WTC11 (cell line): ENCODE measurements around the gene STAT6. TPM values are rescaled to one million over a fixed set of nuclear protein-coding genes. Genes with fewer than 3 reads are reported as not detected.
A peak's percentile ranks its signal among the peaks of the same experiment; 100 is the strongest.

Source experiments
- ATAC-seq: fragments of 200-7000 bp; cut with Tn5 transposase; 2 replicates; pipeline ENCODE4 v1.10.0; 2021; ENCODE audit warnings: mild to moderate bottlenecking, moderate library complexity
- CTCF ChIA-PET: fragments of 300-600 bp; sonication (Branson Sonifier 250); formaldehyde crosslinking; loops from one replicate; lab custom pipeline; 2021; ENCODE audit warnings: antibody characterized with exemption; lab: Charles Lee
- POLR2A ChIA-PET: fragments of 350-600 bp; sonication (Branson Sonifier 250); formaldehyde crosslinking; loops from one replicate; lab custom pipeline; 2021; ENCODE audit warnings: antibody characterized with exemption; lab: Charles Lee
- DNase-seq: peaks from one replicate; pipeline ENCODE4 v3.0.0; 2021; ENCODE audit warnings: low spot score
- H3K27ac Mint-ChIP-seq: 2 replicates; pipeline ENCODE4 v1.8.0; 2021; ENCODE audit warnings: mixed read lengths
- H3K27me3 Mint-ChIP-seq: 2 replicates; pipeline ENCODE4 v1.8.0; 2021; ENCODE audit warnings: low read depth, mild to moderate bottlenecking, moderate library complexity, mixed read lengths
- H3K36me3 Mint-ChIP-seq: 2 replicates; pipeline ENCODE4 v1.8.0; 2021; ENCODE audit warnings: mixed read lengths
- H3K4me1 Mint-ChIP-seq: 2 replicates; pipeline ENCODE4 v1.8.0; 2022; ENCODE audit warnings: mixed read lengths
- H3K4me3 Mint-ChIP-seq: 2 replicates; pipeline ENCODE4 v1.8.0; 2021; ENCODE audit warnings: mild to moderate bottlenecking, moderate library complexity, mixed read lengths
- H3K9me3 Mint-ChIP-seq: 2 replicates; pipeline ENCODE4 v1.8.0; 2021; ENCODE audit warnings: mixed read lengths
- ELF4 ChIP-seq: sonication (generic); formaldehyde crosslinking; IDR thresholded peaks from 2 replicates; pipeline ENCODE4 v1.8.1; 2022; ENCODE audit warnings: low read depth, mild to moderate bottlenecking, moderate library complexity, missing genetic modification reagents
- GABPB1 ChIP-seq: sonication (generic); formaldehyde crosslinking; IDR thresholded peaks from 2 replicates; pipeline ENCODE4 v1.8.1; 2023; ENCODE audit warnings: mild to moderate bottlenecking, missing genetic modification reagents
- HMGA2 ChIP-seq: fragments of 250-450 bp; sonication (Bioruptor Pico); IDR thresholded peaks from 2 replicates; pipeline ENCODE4 v1.4.0; 2021; ENCODE audit warnings: mild to moderate bottlenecking, moderate library complexity
- MYBL2 ChIP-seq: sonication (generic); formaldehyde crosslinking; IDR thresholded peaks from 2 replicates; pipeline ENCODE4 v1.8.1; 2023; ENCODE audit warnings: mild to moderate bottlenecking, moderate library complexity, missing genetic modification reagents
- NR2C2 ChIP-seq: sonication (generic); formaldehyde crosslinking; IDR thresholded peaks from 2 replicates; pipeline ENCODE4 v1.8.0; 2022; ENCODE audit warnings: mild to moderate bottlenecking, missing genetic modification reagents
- ZNF138 ChIP-seq: sonication (generic); formaldehyde crosslinking; conservative IDR thresholded peaks from 2 replicates; pipeline ENCODE4 v1.8.1; 2022; ENCODE audit warnings: mild to moderate bottlenecking, moderate library complexity, missing genetic modification reagents
- ZNF416 ChIP-seq: fragments of 250-450 bp; sonication (Bioruptor Pico); IDR thresholded peaks from 2 replicates; pipeline ENCODE4 v1.9.0; 2021; ENCODE audit warnings: mild to moderate bottlenecking, inconsistent platforms
- ZNF423 ChIP-seq: fragments of 250-450 bp; sonication (Bioruptor Pico); IDR thresholded peaks from 2 replicates; pipeline ENCODE4 v2.1.2; 2022; ENCODE audit warnings: mild to moderate bottlenecking, moderate library complexity
- total RNA-seq: library from RNA; stranded (reverse); gene quantifications from 3 replicates; pipeline ENCODE4 v1.2.3, GENCODE V29; 2021
- TF ChIP-seq, protein P1 (sequence below): fragments of 250-450 bp; sonication (Bioruptor Pico); IDR thresholded peaks from 2 replicates; pipeline ENCODE4 v1.9.0; 2021; ENCODE audit warnings: mild to moderate bottlenecking
- TF ChIP-seq, protein P2 (sequence below): sonication (generic); formaldehyde crosslinking; IDR thresholded peaks from 2 replicates; pipeline ENCODE4 v1.8.0; 2022; ENCODE audit warnings: mild to moderate bottlenecking, missing genetic modification reagents
- TF ChIP-seq, protein P3 (sequence below): fragments of 250-450 bp; sonication (Bioruptor Pico); IDR thresholded peaks from 2 replicates; pipeline ENCODE4 v1.9.0; 2021; ENCODE audit warnings: mild to moderate bottlenecking, borderline replicate concordance
- TF ChIP-seq, protein P4 (sequence below): sonication (generic); formaldehyde crosslinking; IDR thresholded peaks from 2 replicates; pipeline ENCODE4 v1.8.1; 2022; ENCODE audit warnings: low read depth, mild to moderate bottlenecking, moderate library complexity, missing genetic modification reagents, borderline replicate concordance

The STAT6 gene
- total RNA-seq, 1 experiment from 2014 or later, result 47.0 TPM

DNA sequence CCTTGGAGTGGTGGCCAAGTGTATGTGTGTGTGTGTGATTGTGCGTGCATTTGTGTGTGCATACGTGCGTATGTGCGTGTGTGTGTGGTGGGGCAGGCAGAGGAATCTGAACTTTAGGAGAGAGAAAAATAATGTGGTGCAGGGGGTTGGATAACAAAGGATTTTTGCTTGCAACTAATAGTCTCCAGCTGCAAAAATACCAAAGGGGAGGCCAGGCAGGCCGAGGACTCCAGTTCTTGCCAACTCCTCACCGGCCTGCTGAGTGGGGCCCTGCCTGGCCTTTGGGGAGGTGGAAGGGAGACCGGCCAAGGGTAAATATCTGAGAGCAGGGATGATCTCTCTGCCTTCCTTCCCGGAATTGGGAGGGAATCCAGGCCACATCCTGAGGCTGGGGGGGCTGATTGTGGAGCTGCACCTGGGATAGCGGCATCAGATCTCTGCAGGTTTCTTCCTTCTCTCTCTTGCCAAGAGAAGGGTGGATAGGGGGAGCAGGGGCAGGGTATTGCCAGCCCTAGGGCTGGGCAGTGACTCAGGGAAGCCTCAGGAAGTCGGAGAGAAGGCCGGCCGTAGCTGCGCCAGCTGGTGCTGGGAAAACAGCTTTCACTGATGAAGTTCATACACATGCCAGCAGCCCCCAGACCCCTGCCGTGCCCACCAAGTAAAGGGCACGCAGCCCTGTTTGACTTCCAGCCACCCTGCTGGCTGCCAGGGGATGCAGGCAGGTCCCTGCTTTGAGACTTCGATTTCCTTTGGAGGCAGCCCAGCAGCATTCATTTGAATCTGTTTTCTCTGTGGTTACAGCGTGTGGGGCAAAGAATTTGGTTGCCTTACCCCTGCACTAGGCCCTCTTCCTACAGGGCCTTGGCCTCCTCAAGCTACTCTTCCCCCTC lies 40.8 kb upstream of the STAT6 start:
- Mint-ChIP-seq H3K36me3 (peaks cover 40% of the 10 kb centered on the region), H3K9me3 (no peaks in the 10 kb centered on the region), H3K4me1 (peaks cover 8% of the 10 kb centered on the region), H3K4me3 (no peak overlapping the region), H3K27me3 (no peaks in the 10 kb centered on the region), H3K27ac (peak overlapping the region; percentile 92)
- ATAC-seq (no peak), DNase-seq (no peak)
- CTCF ChIA-PET, result interaction anchor here (1.5 to 2.4 kb wide), 2 partner anchors 24 to 28 kb away, joined by 7 to 8 read pairs; no protein-coding TSS in a partner anchor
- POLR2A ChIA-PET, result no interaction called here
- TF ChIP-seq, protein P1, sequence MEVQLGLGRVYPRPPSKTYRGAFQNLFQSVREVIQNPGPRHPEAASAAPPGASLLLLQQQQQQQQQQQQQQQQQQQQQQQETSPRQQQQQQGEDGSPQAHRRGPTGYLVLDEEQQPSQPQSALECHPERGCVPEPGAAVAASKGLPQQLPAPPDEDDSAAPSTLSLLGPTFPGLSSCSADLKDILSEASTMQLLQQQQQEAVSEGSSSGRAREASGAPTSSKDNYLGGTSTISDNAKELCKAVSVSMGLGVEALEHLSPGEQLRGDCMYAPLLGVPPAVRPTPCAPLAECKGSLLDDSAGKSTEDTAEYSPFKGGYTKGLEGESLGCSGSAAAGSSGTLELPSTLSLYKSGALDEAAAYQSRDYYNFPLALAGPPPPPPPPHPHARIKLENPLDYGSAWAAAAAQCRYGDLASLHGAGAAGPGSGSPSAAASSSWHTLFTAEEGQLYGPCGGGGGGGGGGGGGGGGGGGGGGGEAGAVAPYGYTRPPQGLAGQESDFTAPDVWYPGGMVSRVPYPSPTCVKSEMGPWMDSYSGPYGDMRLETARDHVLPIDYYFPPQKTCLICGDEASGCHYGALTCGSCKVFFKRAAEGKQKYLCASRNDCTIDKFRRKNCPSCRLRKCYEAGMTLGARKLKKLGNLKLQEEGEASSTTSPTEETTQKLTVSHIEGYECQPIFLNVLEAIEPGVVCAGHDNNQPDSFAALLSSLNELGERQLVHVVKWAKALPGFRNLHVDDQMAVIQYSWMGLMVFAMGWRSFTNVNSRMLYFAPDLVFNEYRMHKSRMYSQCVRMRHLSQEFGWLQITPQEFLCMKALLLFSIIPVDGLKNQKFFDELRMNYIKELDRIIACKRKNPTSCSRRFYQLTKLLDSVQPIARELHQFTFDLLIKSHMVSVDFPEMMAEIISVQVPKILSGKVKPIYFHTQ (CRISPR knock-in tag), result no peak
- TF ChIP-seq, protein P2, sequence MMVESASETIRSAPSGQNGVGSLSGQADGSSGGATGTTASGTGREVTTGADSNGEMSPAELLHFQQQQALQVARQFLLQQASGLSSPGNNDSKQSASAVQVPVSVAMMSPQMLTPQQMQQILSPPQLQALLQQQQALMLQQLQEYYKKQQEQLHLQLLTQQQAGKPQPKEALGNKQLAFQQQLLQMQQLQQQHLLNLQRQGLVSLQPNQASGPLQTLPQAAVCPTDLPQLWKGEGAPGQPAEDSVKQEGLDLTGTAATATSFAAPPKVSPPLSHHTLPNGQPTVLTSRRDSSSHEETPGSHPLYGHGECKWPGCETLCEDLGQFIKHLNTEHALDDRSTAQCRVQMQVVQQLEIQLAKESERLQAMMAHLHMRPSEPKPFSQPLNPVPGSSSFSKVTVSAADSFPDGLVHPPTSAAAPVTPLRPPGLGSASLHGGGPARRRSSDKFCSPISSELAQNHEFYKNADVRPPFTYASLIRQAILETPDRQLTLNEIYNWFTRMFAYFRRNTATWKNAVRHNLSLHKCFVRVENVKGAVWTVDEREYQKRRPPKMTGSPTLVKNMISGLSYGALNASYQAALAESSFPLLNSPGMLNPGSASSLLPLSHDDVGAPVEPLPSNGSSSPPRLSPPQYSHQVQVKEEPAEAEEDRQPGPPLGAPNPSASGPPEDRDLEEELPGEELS, result no peak
- TF ChIP-seq, protein P3, sequence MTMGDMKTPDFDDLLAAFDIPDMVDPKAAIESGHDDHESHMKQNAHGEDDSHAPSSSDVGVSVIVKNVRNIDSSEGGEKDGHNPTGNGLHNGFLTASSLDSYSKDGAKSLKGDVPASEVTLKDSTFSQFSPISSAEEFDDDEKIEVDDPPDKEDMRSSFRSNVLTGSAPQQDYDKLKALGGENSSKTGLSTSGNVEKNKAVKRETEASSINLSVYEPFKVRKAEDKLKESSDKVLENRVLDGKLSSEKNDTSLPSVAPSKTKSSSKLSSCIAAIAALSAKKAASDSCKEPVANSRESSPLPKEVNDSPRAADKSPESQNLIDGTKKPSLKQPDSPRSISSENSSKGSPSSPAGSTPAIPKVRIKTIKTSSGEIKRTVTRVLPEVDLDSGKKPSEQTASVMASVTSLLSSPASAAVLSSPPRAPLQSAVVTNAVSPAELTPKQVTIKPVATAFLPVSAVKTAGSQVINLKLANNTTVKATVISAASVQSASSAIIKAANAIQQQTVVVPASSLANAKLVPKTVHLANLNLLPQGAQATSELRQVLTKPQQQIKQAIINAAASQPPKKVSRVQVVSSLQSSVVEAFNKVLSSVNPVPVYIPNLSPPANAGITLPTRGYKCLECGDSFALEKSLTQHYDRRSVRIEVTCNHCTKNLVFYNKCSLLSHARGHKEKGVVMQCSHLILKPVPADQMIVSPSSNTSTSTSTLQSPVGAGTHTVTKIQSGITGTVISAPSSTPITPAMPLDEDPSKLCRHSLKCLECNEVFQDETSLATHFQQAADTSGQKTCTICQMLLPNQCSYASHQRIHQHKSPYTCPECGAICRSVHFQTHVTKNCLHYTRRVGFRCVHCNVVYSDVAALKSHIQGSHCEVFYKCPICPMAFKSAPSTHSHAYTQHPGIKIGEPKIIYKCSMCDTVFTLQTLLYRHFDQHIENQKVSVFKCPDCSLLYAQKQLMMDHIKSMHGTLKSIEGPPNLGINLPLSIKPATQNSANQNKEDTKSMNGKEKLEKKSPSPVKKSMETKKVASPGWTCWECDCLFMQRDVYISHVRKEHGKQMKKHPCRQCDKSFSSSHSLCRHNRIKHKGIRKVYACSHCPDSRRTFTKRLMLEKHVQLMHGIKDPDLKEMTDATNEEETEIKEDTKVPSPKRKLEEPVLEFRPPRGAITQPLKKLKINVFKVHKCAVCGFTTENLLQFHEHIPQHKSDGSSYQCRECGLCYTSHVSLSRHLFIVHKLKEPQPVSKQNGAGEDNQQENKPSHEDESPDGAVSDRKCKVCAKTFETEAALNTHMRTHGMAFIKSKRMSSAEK (CRISPR knock-in tag), result no peak
- TF ChIP-seq MYBL2 (CRISPR knock-in tag), result no peak
- no peak for TF ChIP-seq NR2C2 (CRISPR knock-in tag)
- TF ChIP-seq ZNF423 (CRISPR knock-in tag), result peak; percentile 72

DNA sequence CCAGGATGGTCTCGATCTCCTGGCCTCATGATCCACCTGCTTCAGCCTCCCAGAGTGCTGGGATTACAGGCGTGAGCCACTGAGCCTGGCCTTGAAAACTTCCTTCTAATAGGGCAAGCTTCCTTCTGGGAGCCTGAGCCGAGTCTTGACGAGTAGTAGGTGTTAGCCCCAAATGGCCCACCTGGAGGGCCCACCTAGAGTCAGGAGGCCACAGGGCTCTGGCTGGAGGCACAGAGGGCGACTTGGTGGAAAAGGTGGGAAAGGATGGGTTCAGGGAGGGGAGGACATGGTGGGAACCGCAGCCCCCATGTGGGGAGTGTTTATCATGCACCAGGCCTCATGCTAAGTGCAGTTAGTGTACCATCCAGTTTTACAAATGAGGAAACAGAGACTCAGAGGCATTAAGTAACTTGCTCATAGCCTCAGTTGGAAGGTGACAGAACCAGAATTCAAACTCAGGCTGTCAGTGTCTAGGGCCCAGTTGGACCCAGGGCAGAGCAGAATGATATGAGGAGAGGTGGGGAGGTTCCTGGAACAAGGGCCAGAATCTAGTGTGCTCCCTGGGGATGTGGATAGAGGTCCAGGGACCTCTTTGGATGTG lies 39.3 kb upstream of the STAT6 start:
- H3K9me3 Mint-ChIP-seq, result no peaks in the 10 kb centered on the region
- peaks cover 41% of the 10 kb centered on the region for H3K36me3 Mint-ChIP-seq
- ChIA-PET POLR2A (no interaction called here), CTCF (interaction anchor here (0.7 to 2.4 kb wide), 5 partner anchors 11 to 26 kb away, joined by 4 to 8 read pairs (median 5); partner anchors contain the start of gene LRP1)
- H3K27me3 Mint-ChIP-seq, result no peaks in the 10 kb centered on the region
- no peak overlapping the region for H3K27ac Mint-ChIP-seq
- peaks cover 8% of the 10 kb centered on the region for H3K4me1 Mint-ChIP-seq
- no peak for DNase-seq
- TF ChIP-seq GABPB1 (CRISPR knock-in tag), result no peak
- TF ChIP-seq ZNF416, result no peak
- no peak for TF ChIP-seq MYBL2 (CRISPR knock-in tag)
- TF ChIP-seq HMGA2, result no peak
- TF ChIP-seq, protein P1 (CRISPR knock-in tag), result no peak
- TF ChIP-seq ELF4 (CRISPR knock-in tag), result no peak
- no peak for TF ChIP-seq ZNF138 (CRISPR knock-in tag)
- TF ChIP-seq, protein P4, sequence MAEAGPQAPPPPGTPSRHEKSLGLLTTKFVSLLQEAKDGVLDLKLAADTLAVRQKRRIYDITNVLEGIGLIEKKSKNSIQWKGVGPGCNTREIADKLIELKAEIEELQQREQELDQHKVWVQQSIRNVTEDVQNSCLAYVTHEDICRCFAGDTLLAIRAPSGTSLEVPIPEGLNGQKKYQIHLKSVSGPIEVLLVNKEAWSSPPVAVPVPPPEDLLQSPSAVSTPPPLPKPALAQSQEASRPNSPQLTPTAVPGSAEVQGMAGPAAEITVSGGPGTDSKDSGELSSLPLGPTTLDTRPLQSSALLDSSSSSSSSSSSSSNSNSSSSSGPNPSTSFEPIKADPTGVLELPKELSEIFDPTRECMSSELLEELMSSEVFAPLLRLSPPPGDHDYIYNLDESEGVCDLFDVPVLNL, result no peak
- H3K4me3 Mint-ChIP-seq, result no peak overlapping the region
- ATAC-seq, result no peak
